K562 (cell line): ENCODE data around the gene APBB2. TPM values are rescaled to one million over a fixed set of nuclear protein-coding genes. Genes with fewer than 3 reads are reported as not detected.

Experiments used
- ATAC-seq: fragments of 200-7000 bp; cut with Tn5 transposase; 3 replicates; pipeline ENCODE4 v1.9.1; 2020; ENCODE audit warnings: moderate library complexity
- BruUV-seq: library from RNA; stranded (reverse); fragments of 400-500 nt; replicated peaks from 2 replicates; lab custom pipeline; 2021; lab: Mats Ljungman, UMichigan
- CTCF ChIA-PET: fragments of 300-600 bp; formaldehyde crosslinking; extraction: SDS; loops from one replicate; lab custom pipeline; 2021; ENCODE audit warnings: low intra/inter-chr PET ratio; lab: Yijun Ruan, JAX
- POLR2A ChIA-PET: fragments of 300-600, 350-650 bp; sonication (Branson Sonifier 250); formaldehyde crosslinking; extraction: SDS; loops from one replicate; lab custom pipeline; 2021; ENCODE audit warnings: antibody characterized with exemption, inconsistent platforms; lab: Yijun Ruan, JAX
- DNase-seq, 4 experiments: peaks; one replicate each; pipeline versions ENCODE4 v3.0.0 to v3.0.0-alpha.2; 2011 to 2018; ENCODE audit warnings: low spot score in 3 of 4, mixed read lengths in 3 of 4; ENCODE audit errors: extremely low read depth in 1 of 4
- FAIRE-seq: peaks from 2 replicates; lab custom pipeline; 2011; peaks lifted over from hg19 to GRCh38; lab: Jason Lieb, UNC
- H2AFZ ChIP-seq: 2 replicates; pipeline ENCODE4 v1.6.0; 2011; ENCODE audit warnings: low read depth, low read length, control low read depth, inconsistent platforms
- H3K27ac ChIP-seq: fragments of 200-600 bp; 3 replicates; pipeline ENCODE4 v1.8.0; 2011; ENCODE audit warnings: low read depth, mild to moderate bottlenecking, control low read depth, inconsistent platforms, low read length, moderate library complexity, mixed read lengths; ENCODE audit errors: extremely low read depth
- H3K27me3 ChIP-seq, 2 experiments: fragments of 300-600 bp in 1 of 2; 2 replicates in 1 of 2; 3 replicates in 1 of 2; pipeline versions ENCODE4 v1.6.0 to v1.8.0; 2011; ENCODE audit warnings: inconsistent platforms in 2 of 2, low read length in 2 of 2, mild to moderate bottlenecking in 1 of 2, mixed read lengths in 1 of 2, moderate library complexity in 1 of 2; ENCODE audit not compliant: control insufficient read depth in 2 of 2, insufficient read depth in 2 of 2
- H3K36me3 ChIP-seq: fragments of 300-600 bp; 3 replicates; pipeline ENCODE4 v1.8.0; 2011; ENCODE audit warnings: mild to moderate bottlenecking, low read length, inconsistent platforms; ENCODE audit not compliant: control insufficient read depth, insufficient read depth
- H3K4me1 ChIP-seq, 2 experiments: fragments of 200-600 bp in 1 of 2; replicated peaks in 1 of 2; 2 replicates in 1 of 2; 3 replicates in 1 of 2; pipeline versions ENCODE4 v1.5.1 to v1.8.0; 2011; ENCODE audit warnings: inconsistent platforms in 2 of 2, low read length in 2 of 2, mild to moderate bottlenecking in 1 of 2, mixed read lengths in 1 of 2, moderate library complexity in 1 of 2; ENCODE audit not compliant: control insufficient read depth in 2 of 2, insufficient read depth in 2 of 2
- H3K4me2 ChIP-seq: 2 replicates; pipeline ENCODE4 v1.6.1; 2011; ENCODE audit warnings: low read length, control low read depth, inconsistent platforms, mixed read lengths; ENCODE audit not compliant: insufficient read depth
- H3K4me3 ChIP-seq: fragments of 200-600 bp; sonication (generic), shearing (Covaris generic); 2 replicates; pipeline ENCODE4 v1.5.1; 2016; ENCODE audit warnings: control low read depth, inconsistent platforms
- H3K79me2 ChIP-seq: fragments of 200-600 bp; 3 replicates; pipeline ENCODE4 v1.8.0; 2011; ENCODE audit warnings: low read length, inconsistent platforms; ENCODE audit not compliant: control insufficient read depth, insufficient read depth
- H3K9ac ChIP-seq, 2 experiments: 2 replicates each; pipeline versions ENCODE4 v1.6.0 to v1.6.1; 2011; ENCODE audit warnings: low read depth in 2 of 2, low read length in 2 of 2, control low read depth in 1 of 2, inconsistent platforms in 1 of 2, mild to moderate bottlenecking in 1 of 2, mixed read lengths in 1 of 2; ENCODE audit not compliant: insufficient read depth in 1 of 2
- H3K9me1 ChIP-seq: one replicate; pipeline ENCODE4 v1.6.0; 2011; ENCODE audit warnings: inconsistent platforms, mild to moderate bottlenecking, low read length, moderate library complexity; ENCODE audit not compliant: control insufficient read depth, insufficient read depth
- H3K9me3 ChIP-seq: replicated peaks from 2 replicates; pipeline ENCODE4 v1.5.1; 2011; ENCODE audit warnings: low read depth, low read length, inconsistent platforms; ENCODE audit not compliant: control insufficient read depth, insufficient read depth
- H4K20me1 ChIP-seq: replicated peaks from 2 replicates; pipeline ENCODE4 v1.6.1; 2011; ENCODE audit warnings: low read length, inconsistent platforms, mixed read lengths; ENCODE audit not compliant: control insufficient read depth, insufficient read depth
- CBFA2T2 ChIP-seq: fragments of 450-650 bp; conservative IDR thresholded peaks from 2 replicates; pipeline ENCODE4 v1.6.1; 2017; ENCODE audit warnings: mild to moderate bottlenecking
- CC2D1A ChIP-seq: fragments of 450-650 bp; IDR thresholded peaks from 2 replicates; pipeline ENCODE4 v1.6.1; 2017; ENCODE audit warnings: mild to moderate bottlenecking
- CHD2 ChIP-seq: IDR thresholded peaks from 2 replicates; pipeline ENCODE4 v1.6.1; 2011; ENCODE audit warnings: low read depth, low read length
- NR4A1 ChIP-seq, 2 experiments: fragments of 250-450 bp in 1 of 2; fragments of 450-650 bp in 1 of 2; sonication (Bioruptor Pico) in 1 of 2; IDR thresholded peaks; 2 replicates each; pipeline versions ENCODE4 v1.4.0 to v1.6.1; 2016 to 2020; ENCODE audit warnings: mild to moderate bottlenecking in 2 of 2, missing compliant biosample characterization in 1 of 2, missing genetic modification characterization in 1 of 2, moderate library complexity in 1 of 2
- PCBP2 ChIP-seq: fragments of 200-400 bp; formaldehyde crosslinking; IDR thresholded peaks from 2 replicates; pipeline ENCODE4 v1.6.1; 2018; ENCODE audit warnings: low read length, low read depth, mild to moderate bottlenecking, moderate library complexity; ENCODE audit not compliant: poor library complexity, severe bottlenecking
- PTTG1 ChIP-seq: fragments of 450-650 bp; IDR thresholded peaks from 2 replicates; pipeline ENCODE4 v1.6.1; 2016; ENCODE audit warnings: low read depth, mild to moderate bottlenecking, missing genetic modification characterization, missing compliant biosample characterization
- RAD51 ChIP-seq: fragments of 450-650 bp; IDR thresholded peaks from 2 replicates; pipeline ENCODE4 v1.7.1; 2016; ENCODE audit warnings: low read depth, mild to moderate bottlenecking, borderline replicate concordance
- THAP12 ChIP-seq: fragments of 250-450 bp; sonication (Bioruptor Pico); IDR thresholded peaks from 2 replicates; pipeline ENCODE4 v1.9.0; 2021; ENCODE audit warnings: mild to moderate bottlenecking, inconsistent platforms
- TOE1 ChIP-seq, 2 experiments: fragments of 450-650 bp in 1 of 2; sonication (generic) in 1 of 2; formaldehyde crosslinking in 1 of 2; IDR thresholded peaks; 2 replicates each; pipeline versions ENCODE4 v1.7.1 to v1.8.0; 2016 to 2022; ENCODE audit warnings: borderline replicate concordance in 2 of 2, mild to moderate bottlenecking in 2 of 2, antibody characterized with exemption in 1 of 2, inconsistent platforms in 1 of 2, low read depth in 1 of 2, missing genetic modification reagents in 1 of 2, moderate library complexity in 1 of 2
- ZNF644 ChIP-seq: fragments of 200-800 bp; sonication (Bioruptor generic); IDR thresholded peaks from 2 replicates; pipeline ENCODE4 v1.6.1; 2016; ENCODE audit warnings: low read depth, missing genetic modification characterization, missing compliant biosample characterization
- WGBS: fragments of 100-300 bp; shearing (Covaris generic); methylation state at CpG from one replicate; pipeline ENCODE4 v1.1.6; 2016; ENCODE audit warnings: low coverage, mixed read lengths; ENCODE audit not compliant: insufficient coverage; ENCODE audit errors: missing lambda C conversion rate; 5-methylcytosine and 5-hydroxymethylcytosine counted together
- in situ Hi-C: fragments of 300-500 bp; cut with MboI; formaldehyde crosslinking; loops from 4 replicates; pipeline ENCODE4 v1.15.0; 2018; ENCODE audit warnings: inconsistent platforms, mixed read lengths
- intact Hi-C: fragments of 100-400 bp; cut with micrococcal nuclease; formaldehyde crosslinking; loops from 2 replicates; pipeline ENCODE4 v1.14.2; 2022
- polyA plus RNA-seq, 8 experiments: library from polyadenylated mRNA; depleted of rRNA in 4 of 8; stranded (reverse) in 5 of 8; unstranded in 3 of 8; fragments of >200 nt; fragmentation: Nextera tagmentation in 2 of 8; fragmentation: Illumina TruSeq in 1 of 8; extraction: Ambion mirVana in 2 of 8; extraction: Trizol in 1 of 8; gene quantifications; 2 replicates each; pipeline versions ENCODE4 v1.2.1 to v1.2.3, GENCODE V29; 2011 to 2014; ENCODE audit warnings: inconsistent platforms in 1 of 8, missing spikeins in 1 of 8
- total RNA-seq, 7 experiments: library from RNA; depleted of rRNA in 6 of 7; stranded (reverse); fragments of >200 nt in 6 of 7; fragmentation: Illumina TruSeq in 2 of 7; extraction: Trizol in 2 of 7; gene quantifications; 2 replicates each; pipeline versions ENCODE4 v1.2.1 to v1.2.3, GENCODE V29; 2011 to 2021; ENCODE audit warnings: low replicate concordance in 1 of 7
- TF ChIP-seq, protein P1 (sequence below): fragments of 450-650 bp; formaldehyde crosslinking; IDR thresholded peaks from 2 replicates; pipeline ENCODE4 v1.4.0; 2022; ENCODE audit warnings: missing genetic modification characterization
- TF ChIP-seq, protein P2 (sequence below): sonication (generic); formaldehyde crosslinking; IDR thresholded peaks from 2 replicates; pipeline ENCODE4 v1.5.0; 2020; ENCODE audit warnings: missing genetic modification reagents
- TF ChIP-seq, protein P3 (sequence below): sonication (generic); formaldehyde crosslinking; IDR thresholded peaks from 2 replicates; pipeline ENCODE4 v1.8.0; 2022; ENCODE audit warnings: mild to moderate bottlenecking, missing genetic modification reagents
- TF ChIP-seq, protein P4 (sequence below): fragments of 450-650 bp; formaldehyde crosslinking; IDR thresholded peaks from 2 replicates; pipeline ENCODE4 v1.4.0; 2020; ENCODE audit warnings: mild to moderate bottlenecking, mixed read lengths

APBB2 gene
- total and polyA plus RNA-seq, 9 of the 15 experiments (the other 6 are each of a cell fraction or from before 2014, with no cell fraction given): 0.08 to 2.1 (median 1.4) TPM

GRCh38 chr4:40887764-40888131 lies 326.6 kb downstream of the APBB2 start:
- ATAC-seq (no peak), FAIRE-seq (no peak), DNase-seq (no peak)
- Histone ChIP-seq H4K20me1 (no peaks in the 10 kb centered on the region), H3K4me3 (no peak overlapping the region), H3K4me1 (no peaks in the 10 kb centered on the region), H2AFZ (no peak overlapping the region), H3K9me1 (no peaks in the 10 kb centered on the region), H3K9ac (no peak overlapping the region), H3K36me3 (no peaks in the 10 kb centered on the region), H3K79me2 (no peaks in the 10 kb centered on the region), H3K4me2 (no peak overlapping the region), H3K27ac (no peak overlapping the region), H3K9me3 (no peaks in the 10 kb centered on the region), H3K27me3 (peaks cover 29 to 42% of the 10 kb centered on the region in 2 experiments)
- intact Hi-C loops (no loop called here), in situ Hi-C loops (no loop called here)
- WGBS: 2% methylated on average over 10 of the region's 10 CpGs
- ChIA-PET CTCF (no interaction called here), POLR2A (interaction anchor here (0.6 kb wide), 1 partner anchor 80 kb away, joined by 3 read pairs; no protein-coding TSS in a partner anchor)
- no TSS peak for BruUV-seq
- TF ChIP-seq, protein P1, sequence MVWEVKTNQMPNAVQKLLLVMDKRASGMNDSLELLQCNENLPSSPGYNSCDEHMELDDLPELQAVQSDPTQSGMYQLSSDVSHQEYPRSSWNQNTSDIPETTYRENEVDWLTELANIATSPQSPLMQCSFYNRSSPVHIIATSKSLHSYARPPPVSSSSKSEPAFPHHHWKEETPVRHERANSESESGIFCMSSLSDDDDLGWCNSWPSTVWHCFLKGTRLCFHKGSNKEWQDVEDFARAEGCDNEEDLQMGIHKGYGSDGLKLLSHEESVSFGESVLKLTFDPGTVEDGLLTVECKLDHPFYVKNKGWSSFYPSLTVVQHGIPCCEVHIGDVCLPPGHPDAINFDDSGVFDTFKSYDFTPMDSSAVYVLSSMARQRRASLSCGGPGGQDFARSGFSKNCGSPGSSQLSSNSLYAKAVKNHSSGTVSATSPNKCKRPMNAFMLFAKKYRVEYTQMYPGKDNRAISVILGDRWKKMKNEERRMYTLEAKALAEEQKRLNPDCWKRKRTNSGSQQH (CRISPR knock-in tag): no peak
- peak; percentile 51; the same call in 1 of the 2 replicates for TF ChIP-seq TOE1 (IDR thresholded peaks at IDR 0.05; ENCODE audit: borderline replicate concordance)
- TF ChIP-seq TOE1 (CRISPR knock-in tag; IDR thresholded peaks at IDR 0.05; ENCODE audit: borderline replicate concordance, low read depth): no peak
- TF ChIP-seq RAD51: peak; percentile 84
- TF ChIP-seq, protein P2, sequence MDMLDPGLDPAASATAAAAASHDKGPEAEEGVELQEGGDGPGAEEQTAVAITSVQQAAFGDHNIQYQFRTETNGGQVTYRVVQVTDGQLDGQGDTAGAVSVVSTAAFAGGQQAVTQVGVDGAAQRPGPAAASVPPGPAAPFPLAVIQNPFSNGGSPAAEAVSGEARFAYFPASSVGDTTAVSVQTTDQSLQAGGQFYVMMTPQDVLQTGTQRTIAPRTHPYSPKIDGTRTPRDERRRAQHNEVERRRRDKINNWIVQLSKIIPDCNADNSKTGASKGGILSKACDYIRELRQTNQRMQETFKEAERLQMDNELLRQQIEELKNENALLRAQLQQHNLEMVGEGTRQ (CRISPR knock-in tag): peak; percentile 45
- TF ChIP-seq CBFA2T2: peak; percentile 47
- TF ChIP-seq PCBP2: no peak
- no peak for TF ChIP-seq THAP12 (CRISPR knock-in tag)
- TF ChIP-seq NR4A1 (CRISPR knock-in tag; IDR thresholded peaks at IDR 0.05): no peak
- TF ChIP-seq NR4A1 (tag; IDR thresholded peaks at IDR 0.05): no peak
- no peak for TF ChIP-seq CC2D1A
- TF ChIP-seq CHD2: no peak
- TF ChIP-seq, protein P3, sequence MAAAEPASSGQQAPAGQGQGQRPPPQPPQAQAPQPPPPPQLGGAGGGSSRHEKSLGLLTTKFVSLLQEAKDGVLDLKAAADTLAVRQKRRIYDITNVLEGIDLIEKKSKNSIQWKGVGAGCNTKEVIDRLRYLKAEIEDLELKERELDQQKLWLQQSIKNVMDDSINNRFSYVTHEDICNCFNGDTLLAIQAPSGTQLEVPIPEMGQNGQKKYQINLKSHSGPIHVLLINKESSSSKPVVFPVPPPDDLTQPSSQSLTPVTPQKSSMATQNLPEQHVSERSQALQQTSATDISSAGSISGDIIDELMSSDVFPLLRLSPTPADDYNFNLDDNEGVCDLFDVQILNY (CRISPR knock-in tag): no peak
- TF ChIP-seq, protein P4, sequence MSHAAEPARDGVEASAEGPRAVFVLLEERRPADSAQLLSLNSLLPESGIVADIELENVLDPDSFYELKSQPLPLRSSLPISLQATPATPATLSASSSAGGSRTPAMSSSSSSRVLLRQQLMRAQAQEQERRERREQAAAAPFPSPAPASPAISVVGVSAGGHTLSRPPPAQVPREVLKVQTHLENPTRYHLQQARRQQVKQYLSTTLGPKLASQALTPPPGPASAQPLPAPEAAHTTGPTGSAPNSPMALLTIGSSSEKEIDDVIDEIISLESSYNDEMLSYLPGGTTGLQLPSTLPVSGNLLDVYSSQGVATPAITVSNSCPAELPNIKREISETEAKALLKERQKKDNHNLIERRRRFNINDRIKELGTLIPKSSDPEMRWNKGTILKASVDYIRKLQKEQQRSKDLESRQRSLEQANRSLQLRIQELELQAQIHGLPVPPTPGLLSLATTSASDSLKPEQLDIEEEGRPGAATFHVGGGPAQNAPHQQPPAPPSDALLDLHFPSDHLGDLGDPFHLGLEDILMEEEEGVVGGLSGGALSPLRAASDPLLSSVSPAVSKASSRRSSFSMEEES (CRISPR knock-in tag): peak; percentile 93
- TF ChIP-seq ZNF644 (tag): no peak
- no peak for TF ChIP-seq PTTG1 (tag)
